NCI-H187 (cell line): Measurements from ENCODE around the gene ZFPM1.
"Not testable (repeated sequence)": the region's sequence is repeated elsewhere in the genome, so short reads cannot be mapped to it uniquely, and the experiment has no call there.

Experiments used
- DNase-seq, 2 experiments: peaks; one replicate each; lab custom pipeline; 2025; lab: John Stamatoyannopoulos, UW

ZFPM1 gene

GRCh38 chr16:88453217-88453531 lies at the start of gene ZFPM1:
ZFPM1 (plus strand) TSS chr16:88453280; CDS start chr16:88453639, 359 bp downstream.
- no peak for DNase-seq

DNA sequence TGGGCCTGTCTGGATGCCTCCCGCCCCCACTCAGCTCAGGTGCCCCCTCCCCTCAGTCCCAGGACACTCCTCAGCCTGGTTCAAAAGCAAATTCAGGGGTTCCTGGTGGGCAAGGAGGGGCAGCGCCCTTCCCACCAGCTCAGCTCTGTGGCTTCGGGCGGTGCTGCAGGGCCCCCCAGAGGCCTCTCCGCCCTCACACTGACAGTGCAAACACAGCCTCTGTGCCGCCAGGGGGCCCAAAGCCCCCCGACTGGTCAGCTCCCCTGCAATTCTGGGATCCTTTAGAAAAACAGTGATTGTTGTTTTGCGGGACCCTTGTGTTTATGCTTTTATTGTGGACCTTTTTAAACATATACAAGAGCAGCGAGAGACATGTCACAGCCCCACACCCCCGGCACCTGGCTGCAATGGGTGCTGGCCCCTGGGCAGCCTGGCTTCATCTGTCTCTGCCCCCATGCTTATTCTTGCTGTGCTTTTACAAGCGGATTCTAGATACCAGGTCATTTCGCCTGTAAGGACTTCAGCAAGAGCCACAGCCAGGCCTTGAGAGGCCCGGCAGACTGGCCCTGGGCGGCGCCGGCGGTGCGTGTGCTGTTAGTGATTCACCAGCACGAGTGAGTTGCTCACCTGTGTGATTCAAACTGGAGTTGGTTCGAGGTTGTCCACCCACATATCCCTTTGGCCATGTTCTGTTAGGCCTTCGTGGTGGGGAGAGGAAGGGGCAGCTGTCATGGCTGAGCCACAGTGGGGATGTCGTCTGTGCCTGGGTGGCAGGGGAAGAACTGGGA lies 49.1 kb upstream of the ZFPM1 start:
- no peak for DNase-seq

GRCh38 chr16:88404769-88405168 lies 48.3 kb upstream of the ZFPM1 start:
- no peak for DNase-seq

- DNase-seq = no peak
Observed at GRCh38 chr16:88405216-88406060, 47.6 kb upstream of the ZFPM1 start.

GRCh38 chr16:88406096-88407041 lies 46.7 kb upstream of the ZFPM1 start:
- DNase-seq = no peak

DNA sequence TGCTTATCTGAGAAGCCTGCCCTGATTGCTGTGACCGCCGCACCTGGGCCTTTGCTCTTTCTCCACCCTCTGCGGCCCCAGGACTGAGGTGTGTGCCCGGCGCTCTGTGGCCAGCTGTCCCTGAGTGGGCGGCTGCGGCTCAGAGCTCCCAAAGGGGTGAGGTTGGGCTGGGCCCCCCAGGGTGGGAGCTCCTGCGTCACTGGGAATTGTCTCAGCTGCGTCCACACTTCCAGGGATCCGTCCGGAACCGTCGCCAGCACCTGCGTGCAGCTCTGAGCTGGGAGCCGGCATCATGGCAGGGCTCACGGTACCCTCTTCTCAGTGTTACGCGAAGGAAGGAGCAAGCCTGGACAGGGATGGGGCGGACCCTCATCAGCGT lies 46.0 kb upstream of the ZFPM1 start:
- DNase-seq = no peak

DNA sequence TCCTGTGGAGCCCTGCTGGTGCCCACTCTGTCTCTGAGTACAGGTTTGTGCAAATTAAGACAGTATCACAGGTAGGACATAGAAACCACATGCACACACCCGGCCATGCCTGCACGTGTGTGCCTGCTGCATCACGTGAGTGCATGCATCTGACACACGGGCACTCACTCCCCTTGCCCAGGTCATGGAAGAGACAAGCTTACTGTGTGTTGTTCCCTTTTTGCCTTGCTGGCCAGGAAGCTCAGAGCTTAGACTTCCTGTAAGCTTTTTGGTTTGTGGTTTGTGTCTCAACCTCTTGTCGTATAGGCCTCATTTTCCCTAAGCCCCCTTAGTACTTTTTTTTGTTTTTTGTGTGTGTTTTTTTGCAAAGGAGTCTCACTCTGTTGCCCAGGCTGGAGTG lies 45.3 kb upstream of the ZFPM1 start:
- no peak for DNase-seq

- no peak for DNase-seq
Observed at GRCh38 chr16:88408561-88409142, 44.4 kb upstream of the ZFPM1 start.

- no peak for DNase-seq
Observed at GRCh38 chr16:88409296-88410065, 43.6 kb upstream of the ZFPM1 start.

GRCh38 chr16:88410297-88410968 lies 42.6 kb upstream of the ZFPM1 start:
- not testable (repeated sequence) for DNase-seq

DNA sequence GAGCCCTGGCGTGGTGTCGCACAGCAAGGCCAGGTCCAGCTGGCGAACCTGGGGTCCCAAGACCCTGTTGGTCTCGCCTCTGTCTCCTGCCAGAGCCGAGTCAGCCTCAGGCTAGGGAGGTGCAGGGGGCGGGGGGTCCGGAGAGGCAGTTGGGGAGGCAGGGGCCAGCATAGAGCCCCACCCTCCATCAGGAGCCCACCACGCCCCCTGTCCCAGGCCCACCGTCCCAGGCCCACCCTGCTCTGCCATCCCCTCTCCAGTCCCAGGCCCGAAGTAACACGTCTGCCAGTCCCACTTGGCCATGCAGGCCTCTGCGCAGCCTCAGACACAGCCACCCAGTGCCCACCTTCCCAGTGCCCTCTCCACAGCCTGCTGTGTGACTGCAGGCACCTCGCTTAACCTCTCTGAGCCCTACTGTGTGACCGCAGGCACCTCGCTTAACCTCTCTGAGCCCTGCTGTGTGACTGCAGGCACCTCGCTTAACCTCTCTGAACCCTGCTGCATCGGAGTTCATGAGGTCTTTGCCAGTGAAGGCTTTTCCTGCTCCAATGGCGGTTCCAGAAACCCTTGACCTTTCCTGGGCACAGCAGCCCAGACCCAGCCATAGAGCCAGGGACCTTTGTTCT lies 41.0 kb upstream of the ZFPM1 start:
- DNase-seq = no peak

DNA sequence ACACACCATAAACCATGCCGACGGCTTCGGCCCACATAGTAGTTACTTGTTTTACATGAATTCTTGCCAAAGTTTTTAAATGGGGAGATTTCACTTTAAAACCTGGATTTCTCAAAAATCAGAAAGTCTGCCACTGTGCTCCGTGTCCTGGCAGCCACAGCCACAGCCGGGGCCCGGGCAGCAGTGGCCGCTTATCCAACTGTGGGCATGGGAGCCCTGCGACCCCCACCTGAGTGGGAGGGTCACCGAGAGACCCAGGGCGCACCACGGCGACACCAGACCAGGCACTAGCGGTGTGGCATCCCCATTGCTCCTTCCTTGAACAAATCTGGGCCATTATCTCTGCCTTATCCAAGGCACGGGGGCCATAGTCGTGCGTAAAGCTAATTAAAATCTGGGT lies 40.3 kb upstream of the ZFPM1 start:
- no peak for DNase-seq

GRCh38 chr16:88413231-88413630 lies 39.8 kb upstream of the ZFPM1 start:
- no peak for DNase-seq

- DNase-seq = no peak
Observed at GRCh38 chr16:88413631-88414030, 39.4 kb upstream of the ZFPM1 start.

- no peak for DNase-seq
Observed at GRCh38 chr16:88414521-88415380, 38.3 kb upstream of the ZFPM1 start.

DNA sequence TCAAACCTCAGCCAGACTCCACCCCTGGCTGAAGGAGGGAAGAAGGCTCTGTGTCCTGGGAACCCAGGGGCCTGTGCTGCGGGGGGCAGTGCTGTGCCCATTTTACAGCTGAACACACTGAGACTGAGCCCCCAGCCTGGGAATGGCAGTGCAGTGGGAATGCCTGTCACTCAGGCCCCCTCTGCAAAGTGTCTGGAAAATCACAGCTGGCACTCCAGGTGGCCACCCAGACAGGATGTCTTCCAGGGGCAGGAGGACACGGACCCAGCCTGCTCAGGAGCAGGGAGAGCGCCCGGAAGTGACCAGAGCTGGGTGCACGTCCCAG lies 37.7 kb upstream of the ZFPM1 start:
- no peak for DNase-seq

DNA sequence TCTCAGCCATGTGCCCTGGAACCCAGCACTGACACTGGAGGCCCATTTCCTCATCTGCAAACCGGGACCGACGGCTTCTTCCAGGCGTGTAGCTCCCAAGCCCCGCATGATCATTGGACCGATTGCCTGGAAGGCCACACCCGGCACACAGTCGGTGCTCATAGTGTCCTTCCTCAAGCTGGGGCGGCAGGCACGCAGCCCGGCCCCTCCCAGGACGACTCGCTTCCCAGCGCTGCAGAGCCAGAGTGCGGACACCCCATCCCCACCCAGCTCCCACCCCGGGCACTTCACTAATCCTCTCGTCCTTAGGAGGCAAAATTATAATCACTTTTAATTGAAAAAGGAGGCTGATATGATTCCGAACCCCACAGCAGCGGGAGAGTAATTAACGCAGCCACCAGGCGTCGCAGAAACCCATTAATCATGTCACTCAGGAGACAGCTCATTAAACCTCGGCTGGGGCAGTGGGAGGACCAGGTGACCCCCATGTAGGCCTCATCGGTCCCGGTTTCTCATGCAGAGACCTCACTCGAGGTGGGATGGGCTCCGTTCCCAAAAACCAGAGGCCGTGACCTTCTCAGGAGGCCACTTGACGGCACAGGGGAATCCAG lies 37.3 kb upstream of the ZFPM1 start:
- no peak for DNase-seq

- DNase-seq = no peak
Observed at GRCh38 chr16:88416686-88417085, 36.4 kb upstream of the ZFPM1 start.
